COLO829 (cell line): Measurements from ENCODE around the gene MYLK.

ENCODE experiments used
- DNase-seq: peaks from one replicate; pipeline ENCODE4 v3.0.0; 2012; ENCODE audit warnings: low spot score

Gene MYLK

GRCh38 chr3:123642182-123642956 is 241.8 kb downstream of the MYLK start:
- DNase-seq, result peak; percentile 96

- DNase-seq, result no peak
Observed at GRCh38 chr3:123641505-123641904, 242.6 kb downstream of the MYLK start.

GRCh38 chr3:123640740-123641462 is 243.2 kb downstream of the MYLK start:
- DNase-seq, result no peak

- no peak for DNase-seq
Observed at GRCh38 chr3:123640311-123640710, 243.8 kb downstream of the MYLK start.

GRCh38 chr3:123638936-123639689 is 245.0 kb downstream of the MYLK start:
- DNase-seq, result no peak

- DNase-seq, result no peak
Observed at GRCh38 chr3:123637841-123638240, 246.3 kb downstream of the MYLK start.

GRCh38 chr3:123637131-123637530 is 247.0 kb downstream of the MYLK start:
- no peak for DNase-seq

- no peak for DNase-seq
Observed at GRCh38 chr3:123636431-123636841, 247.7 kb downstream of the MYLK start.

- DNase-seq, result no peak
Observed at GRCh38 chr3:123635717-123636116, 248.4 kb downstream of the MYLK start.

- DNase-seq, result no peak
Observed at GRCh38 chr3:123635217-123635616, 248.9 kb downstream of the MYLK start.

- DNase-seq, result no peak
Observed at GRCh38 chr3:123634149-123635051, 249.7 kb downstream of the MYLK start.

- no peak for DNase-seq
Observed at GRCh38 chr3:123633530-123633929, 250.6 kb downstream of the MYLK start.

- no peak for DNase-seq
Observed at GRCh38 chr3:123632161-123632655, 251.9 kb downstream of the MYLK start.

GRCh38 chr3:123629747-123630047 is 254.4 kb downstream of the MYLK start:
- no peak for DNase-seq

- DNase-seq, result no peak
Observed at GRCh38 chr3:123628996-123629746, 255.0 kb downstream of the MYLK start.

- DNase-seq, result no peak
Observed at GRCh38 chr3:123627673-123628670, 256.2 kb downstream of the MYLK start.

- no peak for DNase-seq
Observed at GRCh38 chr3:123626881-123627280, 257.3 kb downstream of the MYLK start.

GRCh38 chr3:123624302-123624701 is 259.8 kb downstream of the MYLK start:
- no peak for DNase-seq

- DNase-seq, result no peak
Observed at GRCh38 chr3:123623346-123623880, 260.7 kb downstream of the MYLK start.
